NCI-H345 treated with DMSO at 0.1 percent for 48 hours (cell line): ENCODE results near the gene SMC4.

ENCODE experiments used
- DNase-seq: peaks from one replicate; lab custom pipeline; 2025; ENCODE audit not compliant: unreplicated experiment; lab: John Stamatoyannopoulos, UW

SMC4 gene

GRCh38 chr3:160394009-160394392, 5.4 kb upstream of the SMC4 start:
- no peak for DNase-seq

GRCh38 chr3:160395297-160395696, 4.2 kb upstream of the SMC4 start:
- no peak for DNase-seq

- no peak for DNase-seq
These were observed 678 bp upstream of the SMC4 start for GRCh38 chr3:160398820-160399124.

GRCh38 chr3:160400030-160400701, 716 bp downstream of the SMC4 start:
- no peak for DNase-seq

GRCh38 chr3:160400702-160401150, 1.3 kb downstream of the SMC4 start:
- no peak for DNase-seq

GRCh38 chr3:160401291-160402095, 2.0 kb downstream of the SMC4 start:
- DNase-seq: no peak

- DNase-seq: no peak
These were observed 3.0 kb downstream of the SMC4 start for GRCh38 chr3:160402221-160403027.

- DNase-seq: no peak
These were observed 3.6 kb downstream of the SMC4 start for GRCh38 chr3:160403028-160403545.

- no peak for DNase-seq
These were observed 4.5 kb downstream of the SMC4 start for GRCh38 chr3:160403796-160404470.

- no peak for DNase-seq
These were observed 10.6 kb downstream of the SMC4 start for GRCh38 chr3:160409812-160410610.

GRCh38 chr3:160412477-160412876, 13.0 kb downstream of the SMC4 start:
- no peak for DNase-seq

- DNase-seq: peak; percentile 24
These were observed 14.3 kb downstream of the SMC4 start for GRCh38 chr3:160413613-160414248.

- no peak for DNase-seq
These were observed 17.9 kb downstream of the SMC4 start for GRCh38 chr3:160417311-160417710.

- DNase-seq: no peak
These were observed 28.5 kb downstream of the SMC4 start for GRCh38 chr3:160427832-160428424.

- no peak for DNase-seq
These were observed 34.6 kb downstream of the SMC4 start for GRCh38 chr3:160434071-160434470.

- no peak for DNase-seq
These were observed 35.6 kb downstream of the SMC4 start for GRCh38 chr3:160435095-160435494.

GRCh38 chr3:160435747-160436146, 36.3 kb downstream of the SMC4 start:
- no peak for DNase-seq

GRCh38 chr3:160437083-160437455, 37.6 kb downstream of the SMC4 start:
- no peak for DNase-seq

- DNase-seq: no peak
These were observed 41.2 kb downstream of the SMC4 start for GRCh38 chr3:160440687-160441086.
